ENCODE measurements around the gene LNX2.

LNX2 gene

GRCh38 chr13:27522847-27523246, 97.5 kb downstream of the LNX2 start:
- Histone ChIP-seq H3K27ac (no peak overlapping the region), H3K4me3 (no peak overlapping the region)
- no peak for DNase-seq (ENCODE audit: low spot score)
- no peak for TF ChIP-seq CTCF (IDR thresholded peaks at IDR 0.05)

GRCh38 chr13:27516103-27516502, 104.2 kb downstream of the LNX2 start:
- H3K4me3 ChIP-seq: no peak overlapping the region
- no peak for TF ChIP-seq CTCF (IDR thresholded peaks at IDR 0.05)

GRCh38 chr13:27510082-27510481, 110.2 kb downstream of the LNX2 start:
- no peak for TF ChIP-seq CTCF (IDR thresholded peaks at IDR 0.05)
- Histone ChIP-seq H3K27ac (no peak overlapping the region), H3K4me3 (no peak overlapping the region)
- no peak for DNase-seq (ENCODE audit: low spot score)

More at GRCh38 chr13:27516103-27516502, 104.2 kb downstream of the LNX2 start:
- no peak for DNase-seq (ENCODE audit: low spot score)
- H3K27ac ChIP-seq: no peak overlapping the region

- TF ChIP-seq CTCF (IDR thresholded peaks at IDR 0.05): no peak
Measured at GRCh38 chr13:27508802-27509201, 111.5 kb downstream of the LNX2 start.

GRCh38 chr13:27505792-27506191, 114.5 kb downstream of the LNX2 start:
- Histone ChIP-seq H3K4me3 (no peak overlapping the region), H3K27ac (no peak overlapping the region)
- no peak for DNase-seq (ENCODE audit: low spot score)
- no peak for TF ChIP-seq CTCF (IDR thresholded peaks at IDR 0.05)

More at GRCh38 chr13:27508802-27509201, 111.5 kb downstream of the LNX2 start:
- H3K27ac ChIP-seq: no peak overlapping the region
- H3K4me3 ChIP-seq: no peak overlapping the region
- DNase-seq (ENCODE audit: low spot score): no peak

DNA sequence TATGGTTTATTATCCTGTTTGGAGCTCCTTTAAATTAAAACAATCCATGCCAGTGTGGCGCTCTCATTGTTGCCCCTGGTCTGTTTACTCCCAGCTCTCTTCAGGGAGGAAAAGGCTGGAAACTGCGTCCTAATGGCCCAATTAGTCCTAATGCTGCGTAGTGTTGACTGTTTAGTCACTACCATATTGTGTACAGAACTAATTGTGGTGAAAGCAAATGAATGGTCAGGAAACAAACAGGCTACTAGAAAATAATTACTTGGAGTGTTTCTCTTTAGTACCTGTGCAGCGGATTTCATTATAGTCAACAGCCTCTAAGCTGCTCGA, 115.5 kb downstream of the LNX2 start:
- DNase-seq (ENCODE audit: low spot score): no peak
- Histone ChIP-seq H3K27ac (no peak overlapping the region), H3K4me3 (no peak overlapping the region)
- TF ChIP-seq CTCF (IDR thresholded peaks at IDR 0.05): no peak

GRCh38 chr13:27504128-27504867, 116.0 kb downstream of the LNX2 start:
- no peak for DNase-seq (ENCODE audit: low spot score)
- Histone ChIP-seq H3K4me3 (no peak overlapping the region), H3K27ac (no peak overlapping the region)
- TF ChIP-seq CTCF (IDR thresholded peaks at IDR 0.05): no peak

All from coronary artery (tissue), 2 donors.